Chondrocyte (in vitro differentiated cells): Measurements from ENCODE around the gene NECAB3. TPM values are rescaled to one million over a fixed set of nuclear protein-coding genes. Genes with fewer than 3 reads are reported as not detected.
A peak's percentile ranks its signal among the peaks of the same experiment; 100 is the strongest.

ENCODE experiments used
- DNase-seq: peaks from one replicate; pipeline ENCODE4 v3.0.0; 2021; ENCODE audit warnings: mixed read lengths, low spot score
- H3K27ac Mint-ChIP-seq: one replicate; pipeline ENCODE4 v1.8.0; 2021; ENCODE audit warnings: mild to moderate bottlenecking, moderate library complexity, mixed read lengths; ENCODE audit not compliant: unreplicated experiment
- H3K27me3 Mint-ChIP-seq: 2 replicates; pipeline ENCODE4 v1.8.0; 2021; ENCODE audit warnings: low read depth, mixed read lengths
- H3K36me3 Mint-ChIP-seq: 2 replicates; pipeline ENCODE4 v1.8.0; 2021; ENCODE audit warnings: low read depth, mixed read lengths
- H3K4me1 Mint-ChIP-seq: 2 replicates; pipeline ENCODE4 v1.8.0; 2021; ENCODE audit warnings: low read depth, mild to moderate bottlenecking, mixed read lengths
- H3K4me3 Mint-ChIP-seq: one replicate; pipeline ENCODE4 v1.8.0; 2021; ENCODE audit warnings: mild to moderate bottlenecking, moderate library complexity, mixed read lengths; ENCODE audit not compliant: unreplicated experiment
- H3K9me3 Mint-ChIP-seq: 2 replicates; pipeline ENCODE4 v1.8.0; 2021; ENCODE audit warnings: low read depth, mixed read lengths
- total RNA-seq: library from RNA; stranded (reverse); gene quantifications from 3 replicates; pipeline ENCODE4 v1.2.1, GENCODE V29; 2021
- TF ChIP-seq, protein P1 (sequence below): fragments of 200-600 bp; sonication (generic); IDR thresholded peaks from 2 replicates; pipeline ENCODE4 v1.5.0; 2021; ENCODE audit warnings: antibody characterized with exemption, mild to moderate bottlenecking, moderate library complexity

NECAB3 gene
- total RNA-seq, 1 donor from 2014 or later = 32.5 TPM

DNA sequence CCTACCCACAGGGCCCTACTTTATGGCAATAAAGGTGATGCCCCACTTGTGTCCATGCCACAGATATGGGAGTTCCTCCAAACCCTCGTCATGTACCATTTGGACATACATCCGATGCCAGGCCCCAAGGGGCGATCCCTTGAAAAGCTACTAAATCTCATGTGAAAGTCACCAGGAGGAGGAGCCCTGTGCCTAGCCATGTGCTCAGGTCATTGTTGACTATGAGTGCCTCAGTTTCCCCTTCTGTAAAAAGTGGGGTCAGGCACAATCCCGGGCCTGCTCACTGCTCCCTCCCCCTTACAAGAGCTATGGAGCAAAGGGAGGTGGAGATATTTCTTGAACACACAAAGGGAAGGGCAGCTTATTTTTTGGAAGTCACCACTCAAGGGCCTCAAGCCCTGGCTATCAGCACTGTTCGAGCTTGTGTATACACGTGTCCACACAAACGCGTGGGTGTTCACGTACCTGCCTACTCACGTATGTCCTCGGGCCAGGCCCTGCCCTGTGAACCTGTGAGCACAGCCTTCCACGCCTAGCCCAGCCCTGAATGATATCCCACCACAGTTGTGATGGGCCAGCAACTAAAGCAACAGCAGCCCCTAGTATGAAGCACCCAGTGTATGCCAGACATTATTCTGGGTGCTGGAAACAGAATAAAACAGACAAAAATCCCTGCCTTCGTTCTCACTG, 5.6 kb downstream of the NECAB3 start:
- peaks cover 54% of the 10 kb centered on the region for H3K4me1 Mint-ChIP-seq
- no peaks in the 10 kb centered on the region for H3K27me3 Mint-ChIP-seq
- H3K9me3 Mint-ChIP-seq = no peaks in the 10 kb centered on the region
- TF ChIP-seq, protein P1, sequence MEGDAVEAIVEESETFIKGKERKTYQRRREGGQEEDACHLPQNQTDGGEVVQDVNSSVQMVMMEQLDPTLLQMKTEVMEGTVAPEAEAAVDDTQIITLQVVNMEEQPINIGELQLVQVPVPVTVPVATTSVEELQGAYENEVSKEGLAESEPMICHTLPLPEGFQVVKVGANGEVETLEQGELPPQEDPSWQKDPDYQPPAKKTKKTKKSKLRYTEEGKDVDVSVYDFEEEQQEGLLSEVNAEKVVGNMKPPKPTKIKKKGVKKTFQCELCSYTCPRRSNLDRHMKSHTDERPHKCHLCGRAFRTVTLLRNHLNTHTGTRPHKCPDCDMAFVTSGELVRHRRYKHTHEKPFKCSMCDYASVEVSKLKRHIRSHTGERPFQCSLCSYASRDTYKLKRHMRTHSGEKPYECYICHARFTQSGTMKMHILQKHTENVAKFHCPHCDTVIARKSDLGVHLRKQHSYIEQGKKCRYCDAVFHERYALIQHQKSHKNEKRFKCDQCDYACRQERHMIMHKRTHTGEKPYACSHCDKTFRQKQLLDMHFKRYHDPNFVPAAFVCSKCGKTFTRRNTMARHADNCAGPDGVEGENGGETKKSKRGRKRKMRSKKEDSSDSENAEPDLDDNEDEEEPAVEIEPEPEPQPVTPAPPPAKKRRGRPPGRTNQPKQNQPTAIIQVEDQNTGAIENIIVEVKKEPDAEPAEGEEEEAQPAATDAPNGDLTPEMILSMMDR = no peak
- no peak overlapping the region for H3K27ac Mint-ChIP-seq
- DNase-seq = no peak
- H3K4me3 Mint-ChIP-seq = no peak overlapping the region
- H3K36me3 Mint-ChIP-seq = peaks cover 13% of the 10 kb centered on the region

DNA sequence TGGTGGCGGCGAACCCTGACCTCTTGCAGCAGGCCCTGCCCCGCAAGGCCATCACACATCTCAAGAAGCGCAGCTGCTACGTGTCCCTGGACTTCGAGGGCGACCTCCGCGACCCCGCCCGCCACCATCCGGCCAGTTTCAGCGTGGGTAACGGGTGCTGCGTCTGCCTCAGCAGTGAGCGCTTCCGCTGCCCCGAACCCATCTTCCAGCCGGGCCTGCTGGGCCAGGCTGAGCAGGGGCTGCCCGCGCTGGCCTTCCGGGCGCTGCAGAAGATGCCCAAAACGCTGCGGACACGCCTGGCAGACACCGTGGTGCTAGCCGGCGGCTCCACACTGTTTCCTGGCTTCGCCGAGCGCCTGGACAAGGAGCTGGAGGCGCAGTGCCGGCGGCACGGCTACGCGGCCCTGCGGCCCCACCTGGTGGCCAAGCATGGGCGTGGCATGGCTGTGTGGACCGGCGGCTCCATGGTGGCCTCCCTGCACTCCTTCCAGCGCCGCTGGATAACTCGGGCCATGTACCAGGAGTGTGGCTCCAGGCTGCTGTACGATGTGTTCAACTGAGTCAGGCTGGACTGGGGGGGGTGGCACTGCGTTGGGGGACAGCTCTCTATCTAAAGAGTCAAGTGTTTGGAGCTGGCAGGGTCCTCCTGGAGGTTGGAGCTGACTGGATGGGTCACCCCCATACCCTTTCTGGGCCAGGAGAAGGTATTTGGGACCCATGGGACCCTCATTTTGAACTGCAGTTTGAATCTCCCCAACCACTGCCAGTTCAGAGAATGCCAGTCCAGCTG, 6.4 kb downstream of the NECAB3 start:
- Mint-ChIP-seq H3K9me3 (no peaks in the 10 kb centered on the region), H3K4me3 (peak overlapping the region; percentile 61), H3K27me3 (no peaks in the 10 kb centered on the region), H3K27ac (no peak overlapping the region), H3K36me3 (peaks cover 13% of the 10 kb centered on the region), H3K4me1 (peaks cover 50% of the 10 kb centered on the region)
- DNase-seq = no peak
- TF ChIP-seq, protein P1 = peak; percentile 86

DNA sequence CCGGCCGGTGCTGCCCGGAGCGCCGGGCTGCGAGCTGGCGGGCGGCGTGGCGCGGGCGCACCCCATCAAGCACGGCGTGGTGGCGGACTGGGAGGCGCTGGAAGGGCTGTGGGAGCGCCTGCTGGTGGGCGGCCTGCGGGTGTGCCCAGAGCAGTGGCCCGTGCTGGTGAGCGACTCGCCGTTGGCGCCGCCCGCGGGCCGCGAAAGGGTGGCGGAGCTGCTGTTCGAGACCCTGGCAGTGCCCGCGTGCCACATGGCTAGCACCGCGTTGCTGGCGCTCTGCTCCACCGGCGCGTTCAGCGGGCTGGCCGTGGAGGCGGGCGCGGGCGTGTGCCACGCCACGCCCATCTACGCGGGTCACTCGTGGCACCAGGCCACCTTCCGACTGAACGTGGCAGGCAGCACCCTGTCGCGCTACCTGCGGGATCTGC, 7.0 kb downstream of the NECAB3 start:
- Mint-ChIP-seq H3K36me3 (peaks cover 13% of the 10 kb centered on the region), H3K9me3 (no peaks in the 10 kb centered on the region), H3K27me3 (no peaks in the 10 kb centered on the region), H3K27ac (no peak overlapping the region), H3K4me1 (peaks cover 47% of the 10 kb centered on the region), H3K4me3 (peak overlapping the region; percentile 61)
- DNase-seq = no peak
- TF ChIP-seq, protein P1 = no peak

DNA sequence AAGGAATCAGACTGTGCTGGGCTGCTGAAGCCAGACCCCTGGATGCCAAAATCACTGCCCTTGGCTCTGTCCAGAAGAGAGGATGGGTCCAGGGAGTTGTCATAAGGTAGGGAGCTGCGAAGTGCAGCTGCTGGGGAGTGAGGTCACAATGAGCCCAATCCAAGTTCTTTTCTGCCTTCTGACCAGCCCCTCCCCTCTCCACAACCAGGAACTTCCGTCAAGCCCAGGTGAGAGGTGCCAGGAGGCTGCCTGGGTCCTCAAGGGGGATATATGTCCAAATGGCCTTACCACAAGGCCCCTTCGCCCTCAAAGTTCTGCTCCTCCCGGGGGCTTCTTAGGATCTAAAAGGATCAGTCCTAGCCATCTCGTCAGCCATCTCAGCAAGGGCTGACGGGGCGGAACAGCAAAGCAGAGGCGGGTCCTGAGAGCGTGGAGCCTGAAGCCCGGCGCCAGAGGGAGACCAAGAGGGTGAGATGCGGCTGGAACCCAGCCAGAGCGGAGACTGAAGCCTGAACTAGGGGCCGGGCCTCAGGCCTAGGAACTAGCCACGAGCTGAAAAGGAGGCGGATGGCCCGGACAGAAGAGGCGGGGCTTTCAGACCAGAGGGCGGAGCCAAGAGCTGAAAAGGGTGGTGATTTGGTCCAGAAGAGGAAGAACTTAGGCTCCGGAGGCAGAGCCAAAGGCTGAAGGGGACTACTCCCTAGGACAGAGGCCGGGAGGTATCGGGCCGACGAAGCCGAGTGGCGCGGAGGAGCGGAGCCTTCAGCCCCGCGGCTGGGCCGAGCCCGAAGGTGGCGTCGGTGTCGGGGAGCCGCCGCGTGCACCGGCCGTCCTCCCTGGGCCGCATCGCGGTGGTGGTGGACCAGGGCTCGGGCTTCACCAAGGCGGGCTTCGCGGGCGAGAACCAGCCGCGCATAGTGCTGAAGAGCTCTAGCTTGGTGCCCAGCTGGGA, 7.7 kb downstream of the NECAB3 start, which contains the start of gene ACTL10:
Gene ACTL10, plus strand, starts transcription at position 651 of the 952 bp plus-strand sequence. CDS start 555 bp downstream, outside the sequence.
- peak within 1 kb of the TSS; percentile 80 for H3K4me3 Mint-ChIP-seq

More for the DNA sequence above, 7.7 kb downstream of the NECAB3 start, which contains the start of gene ACTL10:
- Mint-ChIP-seq H3K27me3 (no peaks in the 10 kb centered on the region), H3K36me3 (peaks cover 11% of the 10 kb centered on the region), H3K4me1 (peaks cover 42% of the 10 kb centered on the region), H3K27ac (peak within 1 kb of the TSS; percentile 92), H3K9me3 (no peaks in the 10 kb centered on the region)
- TF ChIP-seq, protein P1 = peak; percentile 34
- DNase-seq = no peak
